Upper lobe of left lung (tissue), 6 donors: ENCODE data around the gene TRIP4. TPM values are rescaled to one million over a fixed set of nuclear protein-coding genes. Genes with fewer than 3 reads are reported as not detected.
A peak's percentile ranks its signal among the peaks of the same experiment; 100 is the strongest.

Source experiments
- ATAC-seq, 2 donors: fragments of 200-7000 bp; cut with Tn5 transposase; one replicate each; pipeline ENCODE4 v1.9.1; 2022; ENCODE audit warnings: mild to moderate bottlenecking in 2 of 2, moderate library complexity in 2 of 2; ENCODE audit not compliant: low FRiP score in 2 of 2
- DNase-seq, 2 donors: peaks; one replicate each; pipeline ENCODE4 v3.0.0-alpha.2; 2019 to 2020
- H3K27ac ChIP-seq, 4 donors: fragments of 200-600 bp; sonication (generic); one replicate each; pipeline ENCODE4 v1.5.1; 2016 to 2019
- H3K27me3 ChIP-seq, 4 donors: fragments of 200-600 bp; sonication (generic); one replicate each; pipeline ENCODE4 v1.5.1; 2017 to 2019
- H3K36me3 ChIP-seq, 4 donors: fragments of 200-600 bp; sonication (generic); one replicate each; pipeline ENCODE4 v1.5.1; 2016 to 2019
- H3K4me1 ChIP-seq, 4 donors: fragments of 200-600 bp; sonication (generic); one replicate each; pipeline ENCODE4 v1.5.1; 2018 to 2019
- H3K4me3 ChIP-seq, 4 donors: fragments of 200-600 bp; sonication (generic); one replicate each; pipeline ENCODE4 v1.5.1; 2017 to 2019; ENCODE audit warnings: mild to moderate bottlenecking in 2 of 4, moderate library complexity in 1 of 4
- H3K9me3 ChIP-seq, 4 donors: fragments of 200-600 bp; sonication (generic); one replicate each; pipeline ENCODE4 v1.5.1; 2018 to 2019
- CTCF ChIP-seq, 6 experiments: fragments of 450-650 bp in 4 of 6; fragments of 200-600 bp in 2 of 6; sonication (generic) in 2 of 6; IDR thresholded peaks; one replicate each; pipeline ENCODE4 v1.5.1; 2016 to 2019; ENCODE audit warnings: antibody characterized with exemption in 6 of 6
- EP300 ChIP-seq, 4 donors: sonication (generic); formaldehyde crosslinking; IDR thresholded peaks; one replicate each; pipeline ENCODE4 v1.5.1; 2017; ENCODE audit warnings: antibody characterized with exemption in 4 of 4, control low read depth in 2 of 4
- POLR2A ChIP-seq, 4 donors: fragments of 450-650 bp; IDR thresholded peaks; one replicate each; pipeline ENCODE4 v1.5.1; 2016 to 2017; ENCODE audit warnings: antibody characterized with exemption in 4 of 4, mild to moderate bottlenecking in 2 of 4
- POLR2AphosphoS5 ChIP-seq, 2 donors: sonication (generic); formaldehyde crosslinking; IDR thresholded peaks; one replicate each; pipeline ENCODE4 v1.5.1; 2017; ENCODE audit warnings: antibody characterized with exemption in 2 of 2
- WGBS, 2 donors: methylation state at CpG; one replicate each; pipeline ENCODE4 v1.1.5; 2017 to 2018; 5-methylcytosine and 5-hydroxymethylcytosine counted together
- total RNA-seq, 6 donors: library from RNA; depleted of rRNA in 4 of 6; stranded (reverse); fragments of >200 nt in 4 of 6; gene quantifications; one replicate each; pipeline versions ENCODE4 v1.1.0 to v1.2.1, GENCODE V29; 2016 to 2021
- donor health status: DM: no; HTN: no; CAD: no; lungs with moderate emphysema.
- donor health status: DM: no; HTN: yes; CAD: no; lungs with severe emphysema.

The TRIP4 gene
- total RNA-seq, 6 donors from 2014 or later, result 10.9 to 48.2 (median 20.4) TPM

DNA sequence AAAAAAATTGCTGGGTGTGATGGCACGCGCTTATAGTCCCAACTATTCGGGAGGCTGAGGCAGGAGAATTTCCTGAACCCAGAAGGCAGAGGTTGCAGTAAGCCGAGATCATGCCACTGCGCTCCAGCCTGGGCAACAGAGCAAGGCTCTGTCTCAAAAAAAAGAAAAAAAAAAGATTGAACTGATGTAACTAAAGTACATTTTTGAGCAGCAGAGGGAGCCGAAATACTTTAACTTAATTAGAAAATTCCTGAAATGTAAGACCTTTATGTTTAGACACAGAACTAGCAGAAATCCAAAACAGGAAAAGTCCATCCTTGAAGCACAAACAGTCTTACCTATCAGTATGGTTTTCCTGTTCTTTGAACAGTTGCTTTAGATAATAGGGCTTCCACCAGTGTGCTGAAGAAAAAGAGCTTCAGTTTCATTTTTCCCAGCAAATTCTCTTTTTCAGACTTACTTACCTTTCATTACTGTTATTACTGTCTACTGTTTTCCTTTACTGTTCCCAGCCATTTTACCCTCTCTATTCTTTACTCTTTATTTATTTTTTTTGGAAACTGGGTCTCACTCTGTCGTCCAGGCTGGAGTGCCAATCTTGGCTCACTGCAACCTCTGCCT is 39.3 kb downstream of the TRIP4 start:
- Histone ChIP-seq H3K27ac (no peak overlapping the region), H3K36me3 (peaks cover 6 to 61% (median 26%) of the 10 kb centered on the region in 4 donors), H3K4me1 (peaks cover 0 to 7% (median 4%) of the 10 kb centered on the region in 4 donors), H3K9me3 (no peaks in the 10 kb centered on the region), H3K4me3 (no peak overlapping the region), H3K27me3 (no peaks in the 10 kb centered on the region)
- no peak for DNase-seq
- ATAC-seq, result no peak
- WGBS, 2 donors, result 77 to 79% methylated on average over 7 of the region's 7 CpGs
- TF ChIP-seq POLR2A (IDR thresholded peaks at IDR 0.05), result no peak
- peak in 3 of 6 experiments; percentile 12 to 31 (median 25) for TF ChIP-seq CTCF (IDR thresholded peaks at IDR 0.05)
- TF ChIP-seq EP300 (IDR thresholded peaks at IDR 0.05), result no peak

- ATAC-seq (no peak), DNase-seq (no peak)
- H3K27me3 ChIP-seq, result no peaks in the 10 kb centered on the region
- H3K27ac ChIP-seq, result peak overlapping the region in 1 of 4 donors; percentile 26
- H3K4me3 ChIP-seq, result no peak overlapping the region
- H3K4me1 ChIP-seq, result peaks cover 0 to 7% (median 4%) of the 10 kb centered on the region in 4 donors
- no peak for TF ChIP-seq CTCF (IDR thresholded peaks at IDR 0.05)
- no peak for TF ChIP-seq POLR2AphosphoS5 (IDR thresholded peaks at IDR 0.05)
- TF ChIP-seq EP300 (IDR thresholded peaks at IDR 0.05), result no peak
- TF ChIP-seq POLR2A (IDR thresholded peaks at IDR 0.05), result no peak
- no peaks in the 10 kb centered on the region for H3K9me3 ChIP-seq
- H3K36me3 ChIP-seq, result peaks cover 6 to 50% (median 22%) of the 10 kb centered on the region in 4 donors
These were observed 41.8 kb downstream of the TRIP4 start for GRCh38 chr15:64429448-64429847.

GRCh38 chr15:64430000-64430735 is 42.5 kb downstream of the TRIP4 start:
- Histone ChIP-seq H3K9me3 (no peaks in the 10 kb centered on the region), H3K27ac (peak overlapping the region in 2 of 4 donors; percentile 14 to 26), H3K27me3 (no peaks in the 10 kb centered on the region), H3K4me1 (peaks cover 0 to 7% (median 4%) of the 10 kb centered on the region in 4 donors), H3K4me3 (no peak overlapping the region), H3K36me3 (peaks cover 6 to 43% (median 17%) of the 10 kb centered on the region in 4 donors)
- DNase-seq (peak in 1 of 2 donors; percentile 22), ATAC-seq (peak in 1 of 2 donors; percentile 82)
- TF ChIP-seq CTCF (IDR thresholded peaks at IDR 0.05) (no peak), EP300 (IDR thresholded peaks at IDR 0.05) (no peak), POLR2AphosphoS5 (IDR thresholded peaks at IDR 0.05) (no peak), POLR2A (IDR thresholded peaks at IDR 0.05) (no peak)
- 24 to 29% methylated on average over 3 of the region's 3 CpGs for WGBS, 2 donors

DNA sequence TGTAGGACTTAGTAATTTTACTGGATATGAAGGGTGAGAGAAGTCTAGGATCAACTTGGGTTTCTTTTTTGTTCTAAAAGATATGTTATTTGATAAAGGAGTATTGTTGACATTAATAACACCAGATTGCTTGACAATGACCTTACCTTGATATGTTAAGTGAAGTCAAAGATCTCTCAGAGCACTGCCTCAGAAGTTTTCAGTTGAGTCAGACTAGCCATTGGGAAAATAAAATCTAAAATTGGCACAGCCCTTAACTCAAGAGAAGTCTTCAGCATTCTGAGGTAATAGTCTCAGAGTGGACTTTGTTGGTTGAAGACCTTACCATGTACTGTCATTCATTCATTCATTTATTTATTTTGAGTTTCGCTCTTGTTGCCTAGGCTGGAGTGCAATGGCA is 50.3 kb downstream of the TRIP4 start:
- H3K4me3 ChIP-seq, result no peak overlapping the region
- peaks cover 0 to 8% (median 2%) of the 10 kb centered on the region in 4 donors for H3K36me3 ChIP-seq
- ATAC-seq (no peak), DNase-seq (no peak)
- no peaks in the 10 kb centered on the region for H3K4me1 ChIP-seq
- H3K27me3 ChIP-seq, result no peaks in the 10 kb centered on the region
- H3K27ac ChIP-seq, result no peak overlapping the region
- TF ChIP-seq POLR2AphosphoS5 (IDR thresholded peaks at IDR 0.05) (no peak), POLR2A (IDR thresholded peaks at IDR 0.05) (no peak), EP300 (IDR thresholded peaks at IDR 0.05) (no peak), CTCF (IDR thresholded peaks at IDR 0.05) (no peak)
- no peaks in the 10 kb centered on the region for H3K9me3 ChIP-seq
- WGBS, 2 donors, result 100% methylated on average over 1 of the region's 1 CpG
